Natural killer cell (primary cell): ENCODE results near the gene AP3D1. TPM values are rescaled to one million over a fixed set of nuclear protein-coding genes. Genes with fewer than 3 reads are reported as not detected.

Experiments
- ATAC-seq, 3 donors: fragments of 150-1000 bp in 2 of 3; fragments of 200-7000 bp in 1 of 3; cut with Tn5 transposase; 1 replicate in 1 of 3; 2 replicates in 2 of 3; pipeline ENCODE4 v1.10.0; 2021; ENCODE audit warnings: mild to moderate bottlenecking in 2 of 3, moderate library complexity in 2 of 3
- DNase-seq, 2 donors: peaks; one replicate each; pipeline versions ENCODE4 v3.0.0 to v3.0.0-alpha.2; 2013 to 2021; ENCODE audit warnings: mixed read lengths in 1 of 2
- H3K27ac ChIP-seq: one replicate; pipeline ENCODE4 v1.5.1; 2013; ENCODE audit warnings: mild to moderate bottlenecking, low read length
- H3K27me3 ChIP-seq: one replicate; pipeline ENCODE4 v1.6.1; 2013; ENCODE audit warnings: low read length; ENCODE audit not compliant: control insufficient read depth, insufficient read depth
- H3K36me3 ChIP-seq: one replicate; pipeline ENCODE4 v1.6.1; 2013; ENCODE audit warnings: low read length; ENCODE audit not compliant: control insufficient read depth, insufficient read depth
- H3K4me1 ChIP-seq: one replicate; pipeline ENCODE4 v1.6.1; 2013; ENCODE audit warnings: low read length; ENCODE audit not compliant: control insufficient read depth, insufficient read depth
- H3K4me3 ChIP-seq: one replicate; pipeline ENCODE4 v1.5.1; 2013; ENCODE audit warnings: low read length
- H3K9me3 ChIP-seq: one replicate; pipeline ENCODE4 v1.6.1; 2013; ENCODE audit warnings: low read length; ENCODE audit not compliant: control insufficient read depth, insufficient read depth
- H3K27ac Mint-ChIP-seq, 2 donors: one replicate each; pipeline ENCODE4 v1.8.0; 2022; ENCODE audit warnings: mild to moderate bottlenecking in 2 of 2, mixed read lengths in 2 of 2, moderate library complexity in 1 of 2
- H3K27me3 Mint-ChIP-seq, 2 donors: one replicate each; pipeline ENCODE4 v1.8.0; 2022; ENCODE audit warnings: low read depth in 2 of 2, mixed read lengths in 2 of 2
- H3K36me3 Mint-ChIP-seq: one replicate; pipeline ENCODE4 v1.8.0; 2022; ENCODE audit warnings: mixed read lengths
- H3K4me1 Mint-ChIP-seq, 2 donors: one replicate each; pipeline ENCODE4 v1.8.0; 2022; ENCODE audit warnings: mixed read lengths in 2 of 2
- H3K4me3 Mint-ChIP-seq: one replicate; pipeline ENCODE4 v1.8.0; 2022; ENCODE audit warnings: mild to moderate bottlenecking, moderate library complexity, mixed read lengths
- H3K9me3 Mint-ChIP-seq, 2 donors: one replicate each; pipeline ENCODE4 v1.8.0; 2022; ENCODE audit warnings: mixed read lengths in 2 of 2
- CTCF ChIP-seq: fragments of 200-600 bp; IDR thresholded peaks from one replicate; pipeline ENCODE4 v1.8.0; 2022; ENCODE audit warnings: antibody characterized with exemption
- WGBS: methylation state at CpG from one replicate; pipeline ENCODE4 v1.1.7; 2013; ENCODE audit warnings: missing lambda C conversion rate; ENCODE audit not compliant: insufficient coverage; 5-methylcytosine and 5-hydroxymethylcytosine counted together
- intact Hi-C: fragments of 100-400 bp; cut with micrococcal nuclease; formaldehyde crosslinking; loops from one replicate; pipeline ENCODE4 v1.14.2; 2022
- total RNA-seq, 4 donors: library from RNA; stranded (reverse); fragments of 120-200 nt in 1 of 4; gene quantifications; one replicate each; pipeline versions ENCODE4 v1.2.3 to v1.2.4, GENCODE V29; 2013 to 2022

The AP3D1 gene
- total RNA-seq, 3 donors from 2014 or later (not counting 1 experiment from before 2014, with no cell fraction given): 74.6 to 93.1 (median 87.5) TPM

DNA sequence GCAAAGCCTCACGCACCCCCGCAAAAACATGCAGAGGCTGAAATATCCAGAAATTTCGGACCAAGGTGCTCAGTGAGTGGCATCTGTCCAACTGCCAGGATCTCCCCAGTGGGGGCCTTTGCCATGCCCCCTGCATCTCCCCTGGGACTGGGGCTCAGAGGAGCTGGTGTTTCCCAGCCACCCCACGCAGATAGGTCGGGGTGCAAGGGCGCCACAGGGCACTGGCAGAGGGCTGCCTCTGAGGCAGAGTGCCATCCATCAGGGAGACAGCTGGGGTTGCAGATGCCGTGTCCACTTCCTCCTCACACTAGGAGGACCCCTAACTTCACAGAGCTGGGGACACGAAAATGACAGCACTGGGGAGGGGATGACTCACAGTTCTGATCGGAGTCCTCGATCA lies 28.4 kb downstream of the AP3D1 start:
- no peaks in the 10 kb centered on the region for H3K9me3 Mint-ChIP-seq
- no peaks in the 10 kb centered on the region for H3K4me1 ChIP-seq
- DNase-seq (no peak), ATAC-seq (no peak)
- TF ChIP-seq CTCF: no peak
- H3K36me3 Mint-ChIP-seq: no peaks in the 10 kb centered on the region
- intact Hi-C loops: no loop called here
- no peak overlapping the region for H3K4me3 ChIP-seq
- H3K36me3 ChIP-seq: peaks cover 56% of the 10 kb centered on the region
- H3K27ac Mint-ChIP-seq: no peak overlapping the region
- H3K27me3 ChIP-seq: no peaks in the 10 kb centered on the region
- 96% methylated on average over 10 of the region's 10 CpGs for WGBS
- no peak overlapping the region for H3K4me3 Mint-ChIP-seq
- H3K27ac ChIP-seq: no peak overlapping the region
- no peaks in the 10 kb centered on the region for H3K9me3 ChIP-seq
- H3K4me1 Mint-ChIP-seq: peaks cover 0 to 4% of the 10 kb centered on the region in 2 donors
- no peaks in the 10 kb centered on the region for H3K27me3 Mint-ChIP-seq

- TF ChIP-seq CTCF: no peak
- no peaks in the 10 kb centered on the region for H3K36me3 Mint-ChIP-seq
- peaks cover 0 to 4% of the 10 kb centered on the region in 2 donors for H3K4me1 Mint-ChIP-seq
- Histone ChIP-seq H3K4me1 (no peaks in the 10 kb centered on the region), H3K36me3 (peaks cover 58% of the 10 kb centered on the region), H3K9me3 (no peaks in the 10 kb centered on the region), H3K4me3 (no peak overlapping the region), H3K27me3 (no peaks in the 10 kb centered on the region), H3K27ac (no peak overlapping the region)
- H3K9me3 Mint-ChIP-seq: no peaks in the 10 kb centered on the region
- H3K27me3 Mint-ChIP-seq: no peaks in the 10 kb centered on the region
- ATAC-seq (no peak), DNase-seq (no peak)
- 94% methylated on average over 15 of the region's 15 CpGs for WGBS
- H3K4me3 Mint-ChIP-seq: no peak overlapping the region
- intact Hi-C loops: no loop called here
- H3K27ac Mint-ChIP-seq: no peak overlapping the region
These were observed 29.1 kb downstream of the AP3D1 start for GRCh38 chr19:2122251-2122650.

DNA sequence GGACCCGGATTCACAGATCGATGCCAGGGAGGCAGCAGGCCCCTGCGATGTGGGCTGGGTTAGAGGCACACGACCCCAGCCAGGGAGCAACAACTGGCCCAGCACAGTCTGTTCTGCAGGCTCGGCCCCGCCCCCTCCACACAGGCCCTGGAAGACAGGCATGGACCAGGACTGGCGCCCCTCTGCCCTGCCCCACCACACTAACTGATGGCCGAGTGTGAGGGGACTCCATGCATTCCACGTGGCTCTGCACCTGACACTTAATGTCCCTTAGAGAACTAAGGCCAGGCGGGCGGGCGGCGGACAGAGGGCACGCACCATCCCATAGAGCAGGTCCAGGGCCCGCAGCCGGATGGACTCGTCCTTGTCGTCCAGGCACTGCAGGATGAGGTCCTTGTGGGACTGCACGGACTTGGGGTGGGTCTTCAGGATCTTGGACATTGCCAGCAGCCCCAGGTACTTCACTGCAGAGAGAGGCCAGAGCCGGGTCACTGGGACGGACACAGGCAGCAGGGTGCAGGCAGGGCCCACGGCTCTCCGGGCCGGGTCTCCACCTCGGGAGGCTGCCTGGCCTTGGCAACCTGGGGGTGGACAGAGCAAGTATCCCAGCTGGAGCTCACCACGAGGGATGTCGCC lies 29.8 kb downstream of the AP3D1 start:
- WGBS: 97% methylated on average over 27 of the region's 27 CpGs
- Histone ChIP-seq H3K9me3 (no peaks in the 10 kb centered on the region), H3K27me3 (no peaks in the 10 kb centered on the region), H3K4me3 (no peak overlapping the region), H3K4me1 (no peaks in the 10 kb centered on the region), H3K36me3 (peaks cover 65% of the 10 kb centered on the region), H3K27ac (no peak overlapping the region)
- intact Hi-C loops: no loop called here
- no peaks in the 10 kb centered on the region for H3K36me3 Mint-ChIP-seq
- H3K27ac Mint-ChIP-seq: no peak overlapping the region
- peaks cover 0 to 4% of the 10 kb centered on the region in 2 donors for H3K4me1 Mint-ChIP-seq
- no peak for ATAC-seq
- no peaks in the 10 kb centered on the region for H3K9me3 Mint-ChIP-seq
- no peaks in the 10 kb centered on the region for H3K27me3 Mint-ChIP-seq
- no peak for TF ChIP-seq CTCF
- no peak overlapping the region for H3K4me3 Mint-ChIP-seq
- no peak for DNase-seq

DNA sequence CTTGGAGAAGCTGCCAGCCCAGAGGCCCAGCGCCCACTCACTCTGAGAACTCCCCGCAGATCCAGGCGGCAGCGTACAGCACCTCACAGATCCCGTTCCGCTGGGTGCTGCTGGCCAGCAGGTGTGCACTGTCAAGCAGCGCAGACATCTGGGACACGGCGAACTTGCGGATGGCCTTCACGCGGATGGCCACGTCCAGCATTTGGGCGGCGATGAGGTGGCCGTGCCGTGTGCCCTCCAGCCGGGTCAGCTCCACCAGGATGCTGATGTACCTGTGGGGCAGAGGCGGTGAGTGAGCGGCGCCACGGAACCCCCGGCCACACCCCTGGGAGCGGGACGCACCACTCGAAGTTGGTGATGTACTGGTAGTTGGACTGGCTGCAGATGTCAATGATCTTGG lies 30.5 kb downstream of the AP3D1 start:
- DNase-seq: no peak
- ATAC-seq: no peak
- no peak overlapping the region for H3K4me3 ChIP-seq
- Mint-ChIP-seq H3K27ac (no peak overlapping the region), H3K9me3 (no peaks in the 10 kb centered on the region), H3K4me1 (peaks cover 0 to 4% of the 10 kb centered on the region in 2 donors), H3K4me3 (no peak overlapping the region), H3K36me3 (no peaks in the 10 kb centered on the region), H3K27me3 (no peaks in the 10 kb centered on the region)
- no peak overlapping the region for H3K27ac ChIP-seq
- WGBS: 98% methylated on average over 26 of the region's 26 CpGs
- H3K9me3 ChIP-seq: no peaks in the 10 kb centered on the region
- H3K4me1 ChIP-seq: no peaks in the 10 kb centered on the region
- H3K27me3 ChIP-seq: no peaks in the 10 kb centered on the region
- no peak for TF ChIP-seq CTCF
- H3K36me3 ChIP-seq: peaks cover 73% of the 10 kb centered on the region
- intact Hi-C loops: no loop called here
